HEK293T (cell line): ENCODE data around the gene TPD52L1.

Experiments
- FOXK2 ChIP-seq: fragments of 450-650 bp; IDR thresholded peaks from 2 replicates; pipeline ENCODE4 v1.6.1; 2016; ENCODE audit warnings: mild to moderate bottlenecking
- NFRKB ChIP-seq: fragments of 450-650 bp; IDR thresholded peaks from 2 replicates; pipeline ENCODE4 v1.6.1; 2016; ENCODE audit warnings: mild to moderate bottlenecking, moderate library complexity

- TF ChIP-seq NFRKB (no peak), FOXK2 (no peak)
Observed at GRCh38 chr6:125270380-125270779, 116.8 kb downstream of the TPD52L1 start.
